ELF-1 (cell line): Measurements from ENCODE around the gene CADM1.

Source experiments
- DNase-seq: peaks from one replicate; pipeline ENCODE4 v3.0.0-alpha.2; 2016; ENCODE audit warnings: low read depth, low spot score

The CADM1 gene

DNA sequence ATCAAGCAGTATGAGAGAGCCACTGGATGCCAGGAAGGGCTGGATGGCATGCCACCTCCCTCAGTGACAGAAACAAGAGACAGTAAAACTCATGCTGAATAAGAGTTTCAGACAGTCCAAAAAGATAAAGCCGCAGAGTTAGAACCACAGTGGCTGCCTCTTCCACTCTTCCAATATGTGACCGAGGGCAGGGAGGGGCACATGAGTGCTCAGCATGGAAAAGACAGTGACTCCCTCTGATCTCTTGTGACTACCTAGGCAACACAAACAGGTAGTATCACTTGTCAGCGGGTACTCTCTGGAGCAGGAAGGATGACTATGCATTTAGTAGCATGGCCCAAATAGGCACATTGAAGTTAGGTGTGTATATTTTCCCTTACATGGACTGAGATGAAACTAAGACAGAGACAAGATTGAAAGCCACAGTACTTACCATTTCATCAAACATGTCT is 295.4 kb downstream of the CADM1 start:
- no peak for DNase-seq

DNA sequence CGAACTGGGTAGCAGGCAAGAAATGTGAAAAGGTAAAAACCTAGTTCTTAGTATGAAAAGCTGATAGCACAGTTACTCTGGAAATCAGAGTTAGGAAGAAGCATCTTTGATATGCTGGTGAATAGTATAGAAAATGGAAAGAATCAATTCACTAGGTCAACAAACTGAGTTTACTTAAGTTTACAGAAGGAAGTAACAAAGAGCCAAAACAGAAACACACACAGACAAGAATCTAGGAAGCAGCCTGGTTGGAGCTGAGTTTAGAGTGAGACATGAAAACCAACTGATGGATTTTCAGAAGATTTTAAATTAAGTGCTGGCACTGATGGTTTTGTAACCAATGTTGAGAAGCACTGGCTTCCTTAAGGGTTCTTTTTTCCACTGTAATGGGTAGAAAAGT is 296.3 kb downstream of the CADM1 start:
- DNase-seq: no peak

DNA sequence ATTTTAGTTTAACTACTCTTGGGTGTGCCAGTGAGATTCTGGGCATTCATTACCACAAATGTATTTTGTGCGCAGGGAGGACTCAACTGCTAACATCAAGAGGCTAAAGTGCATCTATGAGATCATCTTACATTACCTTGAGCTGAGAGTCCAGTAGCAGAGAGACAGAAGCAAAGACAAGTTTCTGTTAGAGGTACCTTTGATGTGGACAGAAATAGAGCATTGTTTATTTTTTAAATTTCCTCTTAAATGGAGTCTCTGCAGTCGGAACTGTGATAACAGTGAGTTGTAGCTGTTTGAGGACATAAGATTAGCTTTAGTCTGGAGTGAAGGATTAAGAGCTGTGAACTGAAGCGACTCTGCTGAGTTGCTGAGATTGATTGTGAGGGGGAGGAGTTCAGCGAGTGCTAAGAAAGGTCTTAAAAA is 297.0 kb downstream of the CADM1 start:
- DNase-seq: no peak

GRCh38 chr11:115206365-115207022 is 297.7 kb downstream of the CADM1 start:
- no peak for DNase-seq

DNA sequence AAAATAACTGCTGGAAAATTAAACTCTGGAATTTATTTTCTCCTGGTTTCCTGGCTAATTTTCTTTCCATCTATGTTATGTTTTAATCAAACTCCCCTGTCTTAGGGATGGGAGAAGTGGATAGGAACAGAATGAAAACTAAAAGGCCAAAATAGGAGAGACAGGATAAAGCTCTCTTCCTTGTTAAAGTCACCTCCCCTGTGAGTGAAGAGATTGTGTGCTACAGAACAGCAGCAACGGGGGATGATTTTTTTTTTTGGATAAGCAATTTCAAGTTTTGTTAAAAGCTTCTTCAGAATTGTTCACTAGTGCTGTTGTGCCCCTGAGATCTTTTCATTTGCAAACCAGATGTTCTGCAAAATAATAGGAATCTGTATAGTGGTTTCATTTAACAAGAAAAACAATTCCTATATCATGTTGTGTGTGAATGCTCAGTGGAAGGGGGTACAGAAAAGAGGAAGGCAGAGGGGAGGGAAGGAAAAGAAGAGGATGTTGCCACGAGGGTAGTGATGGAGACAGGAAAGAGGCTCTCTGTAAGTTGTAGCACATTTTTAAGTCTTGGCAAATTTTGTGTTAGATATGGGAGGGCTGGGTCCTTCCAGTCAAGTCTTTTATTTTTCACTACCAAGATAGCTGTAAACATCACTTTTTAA is 301.2 kb downstream of the CADM1 start:
- no peak for DNase-seq

DNA sequence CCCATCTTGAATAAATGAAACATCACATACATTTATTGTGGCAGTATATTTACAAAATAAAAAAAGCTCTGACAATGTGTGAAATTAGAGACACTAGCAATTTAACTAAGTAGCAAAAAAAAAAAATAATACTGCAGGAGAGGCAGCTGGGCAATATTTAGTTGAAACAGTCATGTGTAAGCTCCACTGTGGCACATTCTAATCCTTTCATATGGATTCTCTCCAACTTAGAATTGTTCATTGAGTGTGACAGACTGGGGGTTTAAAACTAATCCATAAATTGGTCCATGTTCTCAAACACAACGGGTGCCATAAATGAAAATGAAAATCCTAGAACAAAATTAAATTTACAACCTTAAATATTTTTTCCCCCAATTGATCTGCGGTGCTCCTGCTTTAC is 302.1 kb downstream of the CADM1 start:
- DNase-seq: no peak

DNA sequence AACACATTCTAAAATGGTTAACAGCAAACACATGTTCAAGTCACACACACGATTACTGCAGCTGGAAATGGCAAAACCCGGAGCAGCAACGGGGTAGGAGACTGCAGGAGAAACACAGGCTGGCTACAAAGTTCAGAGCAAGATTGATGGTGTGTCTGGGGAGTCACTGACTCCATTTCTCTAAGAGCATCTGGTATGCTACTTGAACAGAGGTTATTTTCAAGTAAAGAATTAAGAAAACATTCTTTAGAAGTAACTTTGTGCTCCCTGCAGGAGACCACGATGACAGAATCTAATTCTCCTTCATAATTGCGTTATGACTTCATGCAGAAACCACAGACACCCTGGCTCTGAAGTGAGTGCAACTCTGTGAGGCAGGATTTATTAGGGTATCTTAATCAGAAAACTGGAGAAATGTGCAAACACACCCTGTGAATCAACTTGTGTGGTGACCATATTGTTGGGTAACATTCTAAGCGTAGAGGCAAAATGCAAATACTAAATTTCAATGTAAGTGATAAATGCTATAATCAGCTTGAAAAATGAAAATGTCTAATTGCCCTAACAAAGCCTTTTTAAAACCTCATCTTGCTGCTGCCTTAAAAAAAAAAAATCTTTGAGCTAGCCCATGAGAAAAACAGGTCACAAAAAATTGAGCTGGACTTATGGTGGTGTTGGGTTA is 303.0 kb downstream of the CADM1 start:
- no peak for DNase-seq

GRCh38 chr11:115199481-115200069 is 304.6 kb downstream of the CADM1 start:
- no peak for DNase-seq

DNA sequence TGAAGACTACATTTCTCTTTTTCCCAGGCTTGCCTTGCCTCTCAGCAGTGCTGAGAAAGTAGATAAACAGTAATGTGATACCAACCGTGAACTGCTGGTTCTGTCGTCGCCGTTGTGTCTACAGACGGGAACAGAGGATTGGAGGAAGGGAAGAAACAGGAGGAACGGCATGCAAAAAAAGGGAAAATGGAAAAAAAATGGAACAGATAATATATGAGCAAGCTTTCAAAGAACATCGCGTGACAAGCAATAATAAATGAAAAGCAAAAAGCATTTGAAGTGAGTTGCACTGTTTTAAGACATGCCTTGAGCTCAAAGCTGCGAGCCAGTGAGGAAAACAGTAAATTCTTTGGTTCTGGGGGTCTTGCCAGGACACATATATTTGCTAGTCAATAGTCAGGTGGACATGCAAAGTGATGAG is 305.9 kb downstream of the CADM1 start:
- no peak for DNase-seq

DNA sequence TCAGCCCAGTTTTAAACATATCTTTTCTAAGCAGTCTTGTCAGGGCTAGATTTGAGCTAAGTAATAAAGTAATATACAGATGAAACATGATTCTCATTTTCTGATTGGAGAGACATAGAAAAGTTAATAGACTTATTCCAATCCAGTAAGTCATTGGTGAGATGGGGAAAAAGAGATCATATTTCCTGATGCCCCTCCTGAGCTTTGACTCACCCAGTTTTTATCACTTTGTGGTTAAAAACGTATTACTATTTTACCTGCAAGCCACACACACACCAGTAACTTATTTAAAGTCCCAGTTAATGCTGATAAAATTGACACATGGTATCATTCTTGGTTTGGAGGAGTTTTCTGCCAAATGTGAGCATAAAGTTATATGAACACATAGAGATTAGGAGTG is 306.8 kb downstream of the CADM1 start:
- no peak for DNase-seq

DNA sequence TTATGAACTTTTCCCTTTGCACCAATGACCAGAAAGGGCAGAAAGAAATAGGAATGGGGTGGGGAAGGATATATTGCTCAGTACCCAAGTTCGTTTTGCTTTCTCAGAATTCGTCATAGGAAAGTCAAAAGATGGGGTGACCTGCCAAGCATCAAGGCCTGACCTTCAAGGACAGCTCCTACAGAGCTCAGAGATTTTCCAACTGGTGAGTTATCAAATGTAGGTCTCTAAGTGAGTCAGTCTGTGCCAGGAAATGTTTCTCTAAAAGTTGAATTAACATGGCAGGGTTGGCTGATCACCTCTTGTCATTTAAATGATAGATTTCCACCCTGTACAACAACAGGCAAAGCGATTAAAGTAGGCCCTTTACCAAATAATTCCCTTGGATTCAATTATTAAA is 307.2 kb downstream of the CADM1 start:
- DNase-seq: no peak

- DNase-seq: no peak
Observed at GRCh38 chr11:115194802-115195110, 309.5 kb downstream of the CADM1 start.

DNA sequence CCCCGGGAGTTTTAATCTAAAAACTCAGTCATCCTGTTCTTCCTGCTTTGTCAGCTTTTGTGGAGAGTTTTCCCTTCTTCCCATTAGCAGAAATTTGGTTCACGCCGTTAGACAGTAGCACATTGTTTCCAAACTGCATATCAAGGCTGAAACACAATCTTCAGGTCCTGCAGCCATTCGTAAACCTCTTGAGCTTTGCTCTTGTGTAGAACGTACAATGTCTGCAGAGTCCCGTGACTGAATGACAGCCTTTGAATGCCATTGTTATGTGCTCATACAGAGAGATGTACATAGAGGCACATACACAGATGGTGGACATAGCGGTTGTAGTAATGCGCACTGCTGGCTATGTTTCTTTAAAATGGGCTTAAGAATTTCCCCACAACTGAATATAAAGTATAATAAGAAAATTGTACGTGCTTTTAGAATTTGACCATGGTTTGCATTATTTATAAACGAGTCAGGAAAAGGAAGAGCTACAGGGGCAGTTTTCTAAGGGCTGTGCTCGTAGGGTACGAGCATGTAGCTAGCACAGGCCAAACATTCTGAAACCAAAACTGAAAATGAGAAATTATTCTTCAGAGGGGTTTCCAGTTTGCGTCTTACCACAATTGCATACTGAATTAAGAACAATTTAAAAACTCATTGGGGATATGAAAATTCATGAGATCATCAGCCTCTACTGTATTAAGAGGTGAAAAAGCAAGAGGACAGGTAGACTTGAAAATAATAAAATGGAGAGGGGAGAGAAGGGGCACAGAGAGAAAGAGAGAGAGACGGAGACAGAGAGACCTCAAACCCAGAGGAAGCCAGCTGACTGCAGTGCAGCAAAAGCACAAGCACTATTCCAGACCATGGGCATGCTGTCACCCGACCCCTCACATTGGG is 310.1 kb downstream of the CADM1 start:
- peak; percentile 20 for DNase-seq

GRCh38 chr11:115191761-115192160 is 312.5 kb downstream of the CADM1 start:
- DNase-seq: no peak

DNA sequence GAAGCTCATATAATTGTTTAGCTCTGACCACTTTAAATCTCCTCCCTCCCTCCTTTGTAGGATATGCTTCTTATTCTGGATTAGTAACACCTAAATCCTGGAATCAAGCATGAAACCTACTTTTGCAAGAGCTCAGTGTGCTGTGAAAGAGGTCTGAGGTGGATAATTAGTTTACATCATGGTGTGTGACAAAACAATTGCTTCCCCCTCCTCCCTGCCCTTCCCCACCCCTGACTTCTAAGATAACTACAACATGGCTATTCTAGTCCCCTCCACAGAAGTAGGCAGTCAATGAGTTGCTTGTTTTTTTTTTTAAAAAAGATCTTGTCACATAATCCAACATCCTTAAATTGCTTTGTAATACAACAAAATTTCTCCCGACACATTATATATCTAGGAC is 314.0 kb downstream of the CADM1 start:
- DNase-seq: no peak

GRCh38 chr11:115188898-115189278 is 315.3 kb downstream of the CADM1 start:
- DNase-seq: no peak

GRCh38 chr11:115188188-115188897 is 315.9 kb downstream of the CADM1 start:
- no peak for DNase-seq

- no peak for DNase-seq
Observed at GRCh38 chr11:115185931-115186330, 318.3 kb downstream of the CADM1 start.

GRCh38 chr11:115185507-115185906 is 318.7 kb downstream of the CADM1 start:
- no peak for DNase-seq

GRCh38 chr11:115184901-115185300 is 319.3 kb downstream of the CADM1 start:
- DNase-seq: no peak

GRCh38 chr11:115183830-115184229 is 320.4 kb downstream of the CADM1 start:
- no peak for DNase-seq
